ENCODE data around the gene CNKSR3. TPM values are rescaled to one million over a fixed set of nuclear protein-coding genes. Genes with fewer than 3 reads are reported as not detected.

Gene CNKSR3
- total and polyA plus RNA-seq, 2 donors from 2014 or later, result 13.8 to 63.1 TPM

DNA sequence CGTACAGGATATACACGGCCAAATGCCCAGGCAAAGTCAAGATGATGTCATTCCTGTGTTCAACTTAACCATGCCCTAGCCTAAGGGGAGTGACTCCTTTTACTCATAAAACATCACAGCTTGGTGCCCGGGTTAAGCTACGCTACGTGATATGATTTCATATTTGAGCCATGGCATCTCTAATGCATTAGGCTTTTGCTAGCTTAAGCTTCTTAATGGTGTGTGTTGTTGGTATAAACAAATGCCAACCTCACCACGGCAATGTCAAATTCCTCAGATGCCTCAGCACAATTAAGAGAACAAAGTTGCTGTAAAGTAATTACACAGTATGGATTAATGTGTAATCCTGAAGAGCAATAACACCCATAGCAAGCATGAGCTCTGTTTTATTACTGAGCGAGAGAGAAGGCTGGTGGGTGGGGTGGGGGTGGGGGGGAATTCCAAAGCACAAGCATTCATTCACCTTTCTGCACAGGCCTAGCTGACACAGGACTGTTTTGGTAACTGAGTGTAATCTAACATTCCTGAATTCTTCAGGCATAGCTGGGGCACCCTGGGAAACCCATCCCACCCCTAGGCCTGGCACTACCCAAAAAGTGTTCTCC is 44.7 kb upstream of the CNKSR3 start:
- peak in 4 of 5 donors; percentile 74 to 93 (median 86) for DNase-seq
- FAIRE-seq, result no peak
- H3K27ac ChIP-seq (ENCODE audit: low read depth in 2 of 2, low read length in 2 of 2), result peak overlapping the region; percentile 63 to 86
- H3K4me1 ChIP-seq (ENCODE audit: control insufficient read depth in 2 of 3, insufficient read depth in 2 of 3, low read depth in 1 of 3, low read length in 3 of 3), result peaks cover 8 to 24% (median 10%) of the 10 kb centered on the region in 3 donors
- no peak overlapping the region for H3K9ac ChIP-seq (ENCODE audit: low read length in 3 of 3)
- TF ChIP-seq, protein P1, sequence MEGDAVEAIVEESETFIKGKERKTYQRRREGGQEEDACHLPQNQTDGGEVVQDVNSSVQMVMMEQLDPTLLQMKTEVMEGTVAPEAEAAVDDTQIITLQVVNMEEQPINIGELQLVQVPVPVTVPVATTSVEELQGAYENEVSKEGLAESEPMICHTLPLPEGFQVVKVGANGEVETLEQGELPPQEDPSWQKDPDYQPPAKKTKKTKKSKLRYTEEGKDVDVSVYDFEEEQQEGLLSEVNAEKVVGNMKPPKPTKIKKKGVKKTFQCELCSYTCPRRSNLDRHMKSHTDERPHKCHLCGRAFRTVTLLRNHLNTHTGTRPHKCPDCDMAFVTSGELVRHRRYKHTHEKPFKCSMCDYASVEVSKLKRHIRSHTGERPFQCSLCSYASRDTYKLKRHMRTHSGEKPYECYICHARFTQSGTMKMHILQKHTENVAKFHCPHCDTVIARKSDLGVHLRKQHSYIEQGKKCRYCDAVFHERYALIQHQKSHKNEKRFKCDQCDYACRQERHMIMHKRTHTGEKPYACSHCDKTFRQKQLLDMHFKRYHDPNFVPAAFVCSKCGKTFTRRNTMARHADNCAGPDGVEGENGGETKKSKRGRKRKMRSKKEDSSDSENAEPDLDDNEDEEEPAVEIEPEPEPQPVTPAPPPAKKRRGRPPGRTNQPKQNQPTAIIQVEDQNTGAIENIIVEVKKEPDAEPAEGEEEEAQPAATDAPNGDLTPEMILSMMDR (IDR thresholded peaks at IDR 0.05; ENCODE audit: borderline replicate concordance, extremely low read depth, insufficient read depth), result no peak
- no peaks in the 10 kb centered on the region for H3K9me3 ChIP-seq (ENCODE audit: control insufficient read depth in 2 of 3, insufficient read depth in 1 of 3, low read length in 3 of 3)
- H3K36me3 ChIP-seq (ENCODE audit: control insufficient read depth in 2 of 3, insufficient read depth in 3 of 3, low read length in 3 of 3), result no peaks in the 10 kb centered on the region
- intact Hi-C loops (cut with DNase I), result no loop called here
- H3K4me3 ChIP-seq (ENCODE audit: low read length in 3 of 3), result peak overlapping the region in 2 of 3 donors; percentile 8 to 12
- no peaks in the 10 kb centered on the region for H3K27me3 ChIP-seq (ENCODE audit: control insufficient read depth, insufficient read depth, low read length)

DNA sequence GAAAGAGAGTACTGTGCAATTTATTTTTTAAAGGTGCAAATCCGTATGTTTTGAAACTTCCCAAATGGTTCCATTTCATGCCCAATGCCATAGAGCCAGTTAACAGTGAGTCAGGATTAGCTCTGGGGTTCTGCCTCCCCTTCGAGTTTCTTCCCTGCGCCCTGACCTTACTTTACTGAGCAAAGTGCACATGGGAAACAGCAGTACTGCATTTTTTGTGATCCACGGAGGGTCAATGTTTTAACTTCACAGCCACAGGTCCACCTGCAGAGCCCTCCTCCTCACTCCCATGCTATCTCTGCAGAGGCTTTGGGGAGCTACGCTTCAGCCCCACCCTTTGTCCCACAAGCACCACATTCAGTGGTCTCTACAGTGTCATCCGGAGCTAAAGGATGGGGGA is 44.0 kb upstream of the CNKSR3 start:
- intact Hi-C loops (cut with DNase I), result no loop called here
- H3K36me3 ChIP-seq (ENCODE audit: control insufficient read depth in 2 of 3, insufficient read depth in 3 of 3, low read length in 3 of 3), result no peaks in the 10 kb centered on the region
- no peak for FAIRE-seq
- no peaks in the 10 kb centered on the region for H3K27me3 ChIP-seq (ENCODE audit: control insufficient read depth, insufficient read depth, low read length)
- H3K9me3 ChIP-seq (ENCODE audit: control insufficient read depth in 2 of 3, insufficient read depth in 1 of 3, low read length in 3 of 3), result no peaks in the 10 kb centered on the region
- H3K9ac ChIP-seq (ENCODE audit: low read length in 3 of 3), result peak overlapping the region in 1 of 3 donors; percentile 27
- DNase-seq, result no peak
- H3K4me1 ChIP-seq (ENCODE audit: control insufficient read depth in 2 of 3, insufficient read depth in 2 of 3, low read depth in 1 of 3, low read length in 3 of 3), result peaks cover 8 to 24% (median 10%) of the 10 kb centered on the region in 3 donors
- TF ChIP-seq, protein P1 (IDR thresholded peaks at IDR 0.05; ENCODE audit: borderline replicate concordance, extremely low read depth, insufficient read depth), result no peak
- H3K4me3 ChIP-seq (ENCODE audit: low read length in 3 of 3), result peak overlapping the region in 1 of 3 donors; percentile 8
- peak overlapping the region; percentile 63 to 86 for H3K27ac ChIP-seq (ENCODE audit: low read depth in 2 of 2, low read length in 2 of 2)

GRCh38 chr6:154550779-154551178 is 40.3 kb upstream of the CNKSR3 start:
- Histone ChIP-seq H3K9me3 (ENCODE audit: control insufficient read depth in 2 of 3, insufficient read depth in 1 of 3, low read length in 3 of 3) (no peaks in the 10 kb centered on the region), H3K27ac (ENCODE audit: low read depth in 2 of 2, low read length in 2 of 2) (no peak overlapping the region), H3K4me1 (ENCODE audit: control insufficient read depth in 2 of 3, insufficient read depth in 2 of 3, low read depth in 1 of 3, low read length in 3 of 3) (peaks cover 2 to 10% (median 3%) of the 10 kb centered on the region in 3 donors), H3K9ac (ENCODE audit: low read length in 3 of 3) (no peak overlapping the region), H3K36me3 (ENCODE audit: control insufficient read depth in 2 of 3, insufficient read depth in 3 of 3, low read length in 3 of 3) (no peaks in the 10 kb centered on the region), H3K27me3 (ENCODE audit: control insufficient read depth, insufficient read depth, low read length) (no peaks in the 10 kb centered on the region), H3K4me3 (ENCODE audit: low read length in 3 of 3) (no peak overlapping the region)
- TF ChIP-seq, protein P1 (IDR thresholded peaks at IDR 0.05; ENCODE audit: borderline replicate concordance, extremely low read depth, insufficient read depth), result no peak
- FAIRE-seq (no peak), DNase-seq (no peak)
- intact Hi-C loops (cut with DNase I), result no loop called here

Measured in kidney (tissue), 14 donors.